H9 (cell line): ENCODE data around the gene IARS1. TPM values are rescaled to one million over a fixed set of nuclear protein-coding genes. Genes with fewer than 3 reads are reported as not detected.

Experiments
- DNase-seq: peaks from one replicate; pipeline ENCODE4 v3.0.0-alpha.2; 2017
- H2AFZ ChIP-seq: one replicate; pipeline ENCODE4 v1.6.1; 2013; ENCODE audit warnings: mild to moderate bottlenecking, low read length, control low read depth, moderate library complexity
- H2AK5ac ChIP-seq: 2 replicates; pipeline ENCODE4 v1.6.1; 2013; ENCODE audit warnings: low read length, control low read depth, mixed read lengths; ENCODE audit not compliant: insufficient read length
- H2BK120ac ChIP-seq: one replicate; pipeline ENCODE4 v1.6.1; 2013; ENCODE audit warnings: low read depth, mild to moderate bottlenecking, low read length, control low read depth, inconsistent platforms; ENCODE audit not compliant: poor library complexity, severe bottlenecking
- H2BK12ac ChIP-seq: 2 replicates; pipeline ENCODE4 v1.6.1; 2013; ENCODE audit warnings: low read length, control low read depth, mixed read lengths, low read depth; ENCODE audit not compliant: insufficient read length
- H2BK15ac ChIP-seq: 2 replicates; pipeline ENCODE4 v1.6.1; 2013; ENCODE audit warnings: low read depth, low read length, control low read depth
- H2BK20ac ChIP-seq: one replicate; pipeline ENCODE4 v1.6.1; 2013; ENCODE audit warnings: low read depth, mild to moderate bottlenecking, low read length, control low read depth, inconsistent platforms; ENCODE audit not compliant: poor library complexity, severe bottlenecking
- H2BK5ac ChIP-seq: 2 replicates; pipeline ENCODE4 v1.6.1; 2013; ENCODE audit warnings: low read length, control low read depth, mixed read lengths; ENCODE audit not compliant: insufficient read length
- H3K14ac ChIP-seq: 2 replicates; pipeline ENCODE4 v1.6.1; 2013; ENCODE audit warnings: low read length, control low read depth; ENCODE audit not compliant: insufficient read depth
- H3K18ac ChIP-seq: 2 replicates; pipeline ENCODE4 v1.6.1; 2013; ENCODE audit warnings: low read depth, mild to moderate bottlenecking, mixed read lengths, low read length, control low read depth; ENCODE audit not compliant: insufficient read length
- H3K23ac ChIP-seq: 2 replicates; pipeline ENCODE4 v1.6.1; 2013; ENCODE audit warnings: low read length, control low read depth, mixed read lengths, low read depth; ENCODE audit not compliant: insufficient read length
- H3K23me2 ChIP-seq: 2 replicates; pipeline ENCODE4 v1.6.1; 2013; ENCODE audit warnings: low read depth, mild to moderate bottlenecking, mixed read lengths, low read length, control low read depth; ENCODE audit not compliant: insufficient read length, poor library complexity, severe bottlenecking
- H3K27ac ChIP-seq: 2 replicates; pipeline ENCODE4 v1.5.1; 2013; ENCODE audit warnings: low read length, control low read depth, mixed read lengths, low read depth; ENCODE audit not compliant: insufficient read length
- H3K27me3 ChIP-seq: 2 replicates; pipeline ENCODE4 v1.6.1; 2013; ENCODE audit warnings: low read length, control low read depth, inconsistent platforms; ENCODE audit not compliant: insufficient read depth
- H3K4ac ChIP-seq: 2 replicates; pipeline ENCODE4 v1.6.1; 2013; ENCODE audit warnings: low read depth, mild to moderate bottlenecking, control low read depth, inconsistent platforms, low read length, moderate library complexity
- H3K4me1 ChIP-seq: 2 replicates; pipeline ENCODE4 v1.6.1; 2013; ENCODE audit warnings: low read length, control low read depth, inconsistent platforms; ENCODE audit not compliant: insufficient read depth
- H3K4me2 ChIP-seq: 2 replicates; pipeline ENCODE4 v1.6.1; 2013; ENCODE audit warnings: low read length, control low read depth, mixed read lengths; ENCODE audit not compliant: insufficient read length, insufficient read depth
- H3K56ac ChIP-seq: 2 replicates; pipeline ENCODE4 v1.6.1; 2013; ENCODE audit warnings: low read depth, mild to moderate bottlenecking, mixed read lengths, low read length, control low read depth; ENCODE audit not compliant: insufficient read length
- H3K79me1 ChIP-seq: 2 replicates; pipeline ENCODE4 v1.6.1; 2013; ENCODE audit warnings: low read depth, mild to moderate bottlenecking, moderate library complexity, low read length, control low read depth, inconsistent platforms; ENCODE audit not compliant: insufficient read depth, poor library complexity, severe bottlenecking
- H3K79me2 ChIP-seq: 2 replicates; pipeline ENCODE4 v1.6.1; 2013; ENCODE audit warnings: low read length, control low read depth, inconsistent platforms; ENCODE audit not compliant: insufficient read depth
- H3K9ac ChIP-seq: 2 replicates; pipeline ENCODE4 v1.6.1; 2013; ENCODE audit warnings: low read length, control low read depth, mixed read lengths; ENCODE audit not compliant: insufficient read length; ENCODE audit errors: extremely low read depth
- H3K9me3 ChIP-seq: one replicate; pipeline ENCODE4 v1.6.1; 2013; ENCODE audit warnings: low read depth, low read length, inconsistent platforms; ENCODE audit not compliant: control insufficient read depth
- H3T11ph ChIP-seq: one replicate; pipeline ENCODE4 v1.6.1; 2013; ENCODE audit warnings: mild to moderate bottlenecking, low read length, control low read depth, inconsistent platforms
- H4K20me1 ChIP-seq: one replicate; pipeline ENCODE4 v1.6.1; 2013; ENCODE audit not compliant: control insufficient read depth, insufficient read length, insufficient read depth
- H4K5ac ChIP-seq: 2 replicates; pipeline ENCODE4 v1.6.1; 2013; ENCODE audit warnings: low read depth, mild to moderate bottlenecking, mixed read lengths, low read length, control low read depth; ENCODE audit not compliant: insufficient read length
- H4K8ac ChIP-seq: replicated peaks from 2 replicates; pipeline ENCODE4 v1.6.1; 2013; ENCODE audit warnings: low read length, control low read depth, mixed read lengths, low read depth; ENCODE audit not compliant: insufficient read length
- H4K91ac ChIP-seq: 2 replicates; pipeline ENCODE4 v1.6.1; 2013; ENCODE audit warnings: low read depth, mild to moderate bottlenecking, moderate library complexity, mixed read lengths, low read length, control low read depth; ENCODE audit not compliant: insufficient read length
- H3K27ac Mint-ChIP-seq, 3 experiments: 2 replicates in 2 of 3; 3 replicates in 1 of 3; pipeline ENCODE4 v1.8.0; 2020 to 2021; ENCODE audit warnings: mixed read lengths in 3 of 3, mild to moderate bottlenecking in 1 of 3, moderate library complexity in 1 of 3
- H3K27me3 Mint-ChIP-seq: 2 replicates; pipeline ENCODE4 v1.8.0; 2021; ENCODE audit warnings: low read depth, mild to moderate bottlenecking, moderate library complexity, mixed read lengths
- H3K36me3 Mint-ChIP-seq, 3 experiments: 2 replicates in 2 of 3; 3 replicates in 1 of 3; pipeline ENCODE4 v1.8.0; 2020 to 2021; ENCODE audit warnings: low read depth in 3 of 3, mixed read lengths in 3 of 3; ENCODE audit not compliant: insufficient read depth in 1 of 3
- H3K4me1 Mint-ChIP-seq, 2 experiments: 2 replicates each; pipeline ENCODE4 v1.8.0; 2020; ENCODE audit warnings: mixed read lengths in 2 of 2
- H3K4me3 Mint-ChIP-seq, 2 experiments: 2 replicates in 1 of 2; 3 replicates in 1 of 2; pipeline ENCODE4 v1.8.0; 2020 to 2021; ENCODE audit warnings: mild to moderate bottlenecking in 2 of 2, mixed read lengths in 2 of 2, moderate library complexity in 1 of 2
- H3K9me3 Mint-ChIP-seq, 2 experiments: 2 replicates in 1 of 2; 3 replicates in 1 of 2; pipeline ENCODE4 v1.8.0; 2020; ENCODE audit warnings: mild to moderate bottlenecking in 2 of 2, mixed read lengths in 2 of 2, moderate library complexity in 1 of 2
- CTCF ChIP-seq: fragments of 200-600 bp; sonication (generic); conservative IDR thresholded peaks from 3 replicates; pipeline ENCODE4 v1.8.0; 2021; ENCODE audit warnings: antibody characterized with exemption, mild to moderate bottlenecking
- WGBS: extraction: QIAGEN DNeasy Blood & Tissue Kit; methylation state at CpG from one replicate; pipeline ENCODE4 v1.1.7; 2013; ENCODE audit warnings: missing lambda C conversion rate, low lambda C conversion rate, mixed read lengths; ENCODE audit not compliant: insufficient read length; ENCODE audit errors: extremely low coverage; 5-methylcytosine and 5-hydroxymethylcytosine counted together
- total RNA-seq: library from RNA; stranded (reverse); gene quantifications from 2 replicates; pipeline ENCODE4 v1.2.1, GENCODE V29; 2021

Gene IARS1
- total RNA-seq, 1 experiment from 2014 or later, result 234 TPM

- no peak overlapping the region for H3K23ac ChIP-seq
- H3K14ac ChIP-seq, result no peak overlapping the region
- no peak overlapping the region for H4K8ac ChIP-seq
- no peak overlapping the region for H3K9ac ChIP-seq
- H3K4ac ChIP-seq, result no peak overlapping the region
- no peak overlapping the region for H2BK20ac ChIP-seq
- TF ChIP-seq CTCF, result no peak
- no peak overlapping the region for H2BK15ac ChIP-seq
- Mint-ChIP-seq H3K27ac (no peak overlapping the region), H3K9me3 (no peaks in the 10 kb centered on the region; a peak in 1 of 5 replicates), H3K27me3 (no peaks in the 10 kb centered on the region; the same call in 1 of the 2 replicates), H3K4me1 (peaks cover 19 to 21% of the 10 kb centered on the region in 2 experiments), H3K4me3 (peak overlapping the region; percentile 99), H3K36me3 (peaks cover 3 to 10% (median 10%) of the 10 kb centered on the region in 3 experiments; a peak in 5 of 7 replicates)
- H3K27me3 ChIP-seq, result no peaks in the 10 kb centered on the region
- no peak overlapping the region for H3K56ac ChIP-seq
- no peak overlapping the region for H3K18ac ChIP-seq
- no peaks in the 10 kb centered on the region for H3K23me2 ChIP-seq
- H3T11ph ChIP-seq, result no peak overlapping the region
- no peak overlapping the region for H4K5ac ChIP-seq
- DNase-seq, result no peak
- H3K9me3 ChIP-seq, result no peaks in the 10 kb centered on the region
- H3K79me1 ChIP-seq, result no peaks in the 10 kb centered on the region
- no peak overlapping the region for H2BK120ac ChIP-seq
- H2AK5ac ChIP-seq, result no peak overlapping the region
- no peak overlapping the region for H2AFZ ChIP-seq
- no peak overlapping the region for H4K91ac ChIP-seq
- peaks cover 6% of the 10 kb centered on the region; the same call in 1 of the 2 replicates for H3K79me2 ChIP-seq
- H2BK12ac ChIP-seq, result no peak overlapping the region
- WGBS, result no CpG with 5 or more reads among the region's 2 CpGs
- no peak overlapping the region for H2BK5ac ChIP-seq
- H3K4me1 ChIP-seq, result no peaks in the 10 kb centered on the region
- no peaks in the 10 kb centered on the region for H4K20me1 ChIP-seq
- no peak overlapping the region for H3K27ac ChIP-seq
- H3K4me2 ChIP-seq, result no peak overlapping the region
Measured at GRCh38 chr9:92327283-92327850, 33.9 kb upstream of the IARS1 start.
